Retinal pigment epithelial cell (primary cell): ENCODE results near the gene LHPP.

Experiments
- DNase-seq: peaks from one replicate; pipeline ENCODE4 v3.0.0-alpha.2; 2010; ENCODE audit warnings: low read depth
- H3K4me3 ChIP-seq: 2 replicates; pipeline ENCODE4 v1.5.1; 2011; ENCODE audit warnings: mild to moderate bottlenecking, low read length, control low read depth, moderate library complexity
- TF ChIP-seq, protein P1 (sequence below): conservative IDR thresholded peaks from 2 replicates; pipeline ENCODE4 v1.5.1; 2011; ENCODE audit warnings: low read depth, low read length, control low read depth, inconsistent platforms

Gene LHPP

DNA sequence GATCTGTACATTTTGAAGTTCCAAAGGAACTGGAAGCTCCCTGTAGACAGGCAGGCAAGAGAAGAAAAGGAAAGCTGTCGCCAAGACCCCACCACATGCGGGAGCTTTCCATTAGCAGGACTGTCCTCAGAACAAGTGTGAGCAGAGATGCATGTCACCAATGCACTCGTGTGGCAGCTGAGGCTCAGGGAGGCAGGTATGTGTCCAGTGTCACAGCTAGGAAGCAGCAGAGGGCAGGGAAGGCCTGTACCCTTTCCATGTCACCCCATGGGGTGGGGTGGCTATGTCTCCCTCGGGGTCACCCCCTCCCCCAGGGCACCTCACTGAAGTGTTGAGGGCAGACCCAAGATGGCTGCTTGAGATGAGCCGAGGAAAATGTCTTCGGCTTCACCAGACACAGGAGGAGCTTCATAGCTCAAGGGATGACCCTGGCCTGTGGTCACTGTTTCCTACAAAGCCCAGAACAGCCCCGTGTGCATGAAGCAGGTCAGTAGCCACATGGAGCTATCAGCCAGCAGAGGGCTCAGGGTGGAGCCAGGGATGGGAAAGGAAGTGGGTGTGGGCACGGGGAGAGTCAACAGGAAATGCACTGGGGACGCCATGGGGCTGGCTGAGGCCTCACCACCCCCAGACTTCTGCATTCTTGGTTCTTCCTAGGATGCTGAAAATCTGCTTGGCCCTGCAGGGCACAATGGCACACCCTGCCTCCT lies 186.0 kb downstream of the LHPP start:
- TF ChIP-seq, protein P1, sequence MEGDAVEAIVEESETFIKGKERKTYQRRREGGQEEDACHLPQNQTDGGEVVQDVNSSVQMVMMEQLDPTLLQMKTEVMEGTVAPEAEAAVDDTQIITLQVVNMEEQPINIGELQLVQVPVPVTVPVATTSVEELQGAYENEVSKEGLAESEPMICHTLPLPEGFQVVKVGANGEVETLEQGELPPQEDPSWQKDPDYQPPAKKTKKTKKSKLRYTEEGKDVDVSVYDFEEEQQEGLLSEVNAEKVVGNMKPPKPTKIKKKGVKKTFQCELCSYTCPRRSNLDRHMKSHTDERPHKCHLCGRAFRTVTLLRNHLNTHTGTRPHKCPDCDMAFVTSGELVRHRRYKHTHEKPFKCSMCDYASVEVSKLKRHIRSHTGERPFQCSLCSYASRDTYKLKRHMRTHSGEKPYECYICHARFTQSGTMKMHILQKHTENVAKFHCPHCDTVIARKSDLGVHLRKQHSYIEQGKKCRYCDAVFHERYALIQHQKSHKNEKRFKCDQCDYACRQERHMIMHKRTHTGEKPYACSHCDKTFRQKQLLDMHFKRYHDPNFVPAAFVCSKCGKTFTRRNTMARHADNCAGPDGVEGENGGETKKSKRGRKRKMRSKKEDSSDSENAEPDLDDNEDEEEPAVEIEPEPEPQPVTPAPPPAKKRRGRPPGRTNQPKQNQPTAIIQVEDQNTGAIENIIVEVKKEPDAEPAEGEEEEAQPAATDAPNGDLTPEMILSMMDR, result peak; percentile 41
- no peak overlapping the region for H3K4me3 ChIP-seq
- DNase-seq, result no peak

DNA sequence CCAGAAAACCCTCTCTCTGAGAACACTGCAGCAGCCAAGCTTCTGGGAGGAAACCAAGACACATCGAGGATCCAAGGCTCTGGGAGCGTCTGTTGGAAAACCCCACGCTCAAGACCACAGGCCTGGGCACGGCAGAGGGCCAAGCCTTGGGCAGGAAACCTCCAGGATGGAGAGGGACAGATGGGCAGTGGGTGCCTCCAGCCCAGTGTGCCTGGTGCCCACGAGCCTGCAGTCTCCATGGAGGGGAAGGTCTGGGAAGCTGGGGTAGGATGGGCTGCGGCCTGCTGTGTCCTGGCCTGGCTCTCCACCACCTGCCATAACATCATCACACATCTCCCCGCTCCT lies 186.5 kb downstream of the LHPP start:
- no peak overlapping the region for H3K4me3 ChIP-seq
- TF ChIP-seq, protein P1, result no peak
- no peak for DNase-seq

DNA sequence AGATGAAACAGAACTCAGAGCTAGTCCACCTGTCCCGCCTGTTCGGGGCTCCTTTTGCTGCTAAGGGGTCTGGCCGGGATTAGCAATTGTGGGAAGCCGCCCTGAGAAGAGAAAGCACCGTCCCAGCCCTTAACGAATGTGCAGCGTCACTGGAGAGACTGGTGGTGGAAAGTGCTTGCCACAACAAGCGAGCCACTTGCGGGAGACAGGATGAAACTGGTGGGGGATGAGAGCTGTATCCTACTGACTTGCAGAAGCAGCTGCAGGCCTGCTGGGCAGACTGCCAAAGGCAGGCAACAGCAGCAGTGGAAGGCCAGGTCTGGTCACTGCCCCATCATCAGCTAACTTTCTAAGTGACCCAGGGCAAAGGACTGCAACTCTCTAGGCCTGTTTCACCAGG lies 187.1 kb downstream of the LHPP start:
- TF ChIP-seq, protein P1, result no peak
- peak; percentile 43 for DNase-seq
- H3K4me3 ChIP-seq, result no peak overlapping the region

DNA sequence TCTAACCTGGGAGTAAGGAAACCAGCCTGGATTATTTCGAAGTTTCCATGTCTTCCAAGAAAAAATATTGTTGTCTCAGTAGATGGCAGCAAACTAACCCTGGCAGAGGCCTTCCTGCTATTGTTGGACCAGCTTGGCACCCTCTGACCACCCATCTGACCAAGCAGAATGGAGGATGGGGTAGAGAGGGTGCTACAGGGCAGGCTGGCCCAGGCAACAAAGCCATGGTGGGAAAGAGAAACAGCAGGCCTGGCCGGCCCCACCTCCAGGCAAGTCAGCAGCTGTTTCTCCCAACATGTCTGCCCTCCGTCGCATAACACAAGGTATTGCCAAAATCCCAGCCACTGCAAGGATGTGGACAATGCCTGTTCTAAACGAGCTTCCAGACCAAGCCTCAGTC lies 187.6 kb downstream of the LHPP start:
- no peak overlapping the region for H3K4me3 ChIP-seq
- TF ChIP-seq, protein P1, result no peak
- no peak for DNase-seq

GRCh38 chr10:124650263-124650662 lies 188.6 kb downstream of the LHPP start:
- no peak overlapping the region for H3K4me3 ChIP-seq
- DNase-seq, result no peak
- TF ChIP-seq, protein P1, result no peak

DNA sequence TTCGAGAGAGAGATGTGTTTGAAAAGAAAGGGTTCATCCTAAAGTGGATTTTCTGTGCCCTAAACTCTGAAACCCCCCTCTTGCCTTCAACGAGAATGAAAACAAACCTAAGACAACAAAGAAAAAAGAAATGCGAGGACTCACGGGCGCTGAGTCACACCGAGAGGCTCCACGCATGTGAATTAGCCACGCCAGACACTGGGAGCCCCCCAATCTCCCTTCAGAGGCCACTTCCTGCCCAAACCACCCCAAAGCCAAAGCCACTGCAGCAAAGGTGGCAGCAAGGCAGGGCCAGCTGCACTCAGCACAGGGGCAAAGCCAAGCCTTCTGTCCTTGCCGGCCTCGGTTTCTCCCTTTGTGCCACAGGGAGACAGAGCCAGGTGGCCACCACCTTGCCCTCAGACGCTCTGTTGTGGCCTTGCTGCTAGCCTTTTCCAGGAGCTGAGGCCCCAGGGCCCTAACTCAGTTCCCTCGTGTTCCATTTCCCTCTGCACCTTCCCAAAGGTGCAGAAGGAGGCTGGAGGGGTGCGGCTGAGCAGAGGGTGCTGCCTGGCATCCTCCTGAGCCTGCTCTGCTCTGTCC lies 189.3 kb downstream of the LHPP start:
- TF ChIP-seq, protein P1, result no peak
- DNase-seq, result no peak
- H3K4me3 ChIP-seq, result no peak overlapping the region

GRCh38 chr10:124651402-124651891 lies 189.8 kb downstream of the LHPP start:
- TF ChIP-seq, protein P1, result no peak
- no peak overlapping the region for H3K4me3 ChIP-seq
- DNase-seq, result no peak
